Lower lobe of right lung (tissue), 2 donors: ENCODE measurements around the gene LMCD1. TPM values are rescaled to one million over a fixed set of nuclear protein-coding genes. Genes with fewer than 3 reads are reported as not detected.

ENCODE experiments used
- ATAC-seq, 2 donors: fragments of 200-7000 bp; cut with Tn5 transposase; one replicate each; pipeline ENCODE4 v1.9.1; 2020 to 2022; ENCODE audit warnings: mild to moderate bottlenecking in 2 of 2, moderate library complexity in 2 of 2
- DNase-seq: peaks from one replicate; pipeline ENCODE4 v3.0.0-alpha.2; 2020
- H3K27ac ChIP-seq: fragments of 200-600 bp; one replicate; pipeline ENCODE4 v1.8.0; 2022
- H3K27me3 ChIP-seq: fragments of 200-600 bp; one replicate; pipeline ENCODE4 v1.8.0; 2022; ENCODE audit warnings: low read depth
- H3K36me3 ChIP-seq: fragments of 200-600 bp; one replicate; pipeline ENCODE4 v1.8.0; 2022; ENCODE audit warnings: mild to moderate bottlenecking
- H3K4me1 ChIP-seq: fragments of 200-600 bp; one replicate; pipeline ENCODE4 v1.8.0; 2022
- H3K4me3 ChIP-seq: fragments of 200-600 bp; one replicate; pipeline ENCODE4 v1.8.0; 2022; ENCODE audit warnings: mild to moderate bottlenecking
- H3K9me3 ChIP-seq: fragments of 200-600 bp; one replicate; pipeline ENCODE4 v1.8.0; 2022
- intact Hi-C: fragments of 100-400 bp; cut with DNase I; formaldehyde crosslinking; loops from one replicate; pipeline ENCODE4 v1.11.0; 2022
- total RNA-seq: library from RNA; stranded (reverse); fragmentation: NEBNext Ultra II Directional; extraction: Animal tissue kit (Norgen Biotek cat#: 25700); gene quantifications from one replicate; pipeline ENCODE4 v1.2.1, GENCODE V29; 2021
- TF ChIP-seq, protein P1 (sequence below): fragments of 200-600 bp; IDR thresholded peaks from one replicate; pipeline ENCODE4 v1.8.0; 2022; ENCODE audit warnings: antibody characterized with exemption, mild to moderate bottlenecking
- donor health status: DM: no; HTN: yes; CAD: no; lungs with severe emphysema.

LMCD1 gene
- total RNA-seq, 1 donor from 2014 or later: 93.6 TPM

DNA sequence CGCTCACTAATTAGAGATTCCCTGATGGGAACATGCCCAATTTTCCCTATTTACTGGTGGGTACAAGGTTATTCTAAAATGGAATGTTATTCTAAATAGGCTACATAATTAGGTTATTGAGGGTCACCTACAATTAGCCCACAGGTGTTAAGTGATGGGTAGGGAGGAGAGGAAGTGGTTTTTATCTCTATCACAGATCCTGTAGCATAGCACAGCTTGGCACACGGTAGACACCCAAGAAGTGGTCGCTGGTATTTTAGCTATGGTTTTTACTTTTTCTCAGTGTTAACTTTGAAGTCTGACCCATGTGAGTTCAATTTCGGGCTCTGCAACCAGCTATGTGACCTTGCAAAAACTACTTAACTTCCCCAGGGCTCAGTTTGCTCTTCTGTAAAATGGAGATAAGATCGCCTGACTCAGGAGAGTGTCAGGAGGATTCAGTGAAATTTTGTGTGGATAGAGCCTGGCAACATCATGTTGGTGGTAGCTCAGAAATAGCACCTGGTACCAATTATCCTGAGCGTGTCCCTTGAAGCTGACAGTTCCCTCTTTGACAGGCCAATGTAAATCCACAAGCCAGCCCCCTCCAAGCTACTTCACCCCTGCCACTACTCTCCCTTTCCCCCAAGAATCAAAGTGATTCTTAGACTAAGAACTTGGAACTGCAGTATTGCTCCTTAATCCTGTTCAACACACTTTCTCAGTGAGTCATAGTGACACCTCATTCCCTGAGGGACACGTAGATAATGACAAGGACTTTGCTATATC lies 8.7 kb upstream of the LMCD1 start:
- no peaks in the 10 kb centered on the region for H3K36me3 ChIP-seq
- DNase-seq: no peak
- no peak overlapping the region for H3K4me3 ChIP-seq
- ATAC-seq: no peak
- no peaks in the 10 kb centered on the region for H3K9me3 ChIP-seq
- no peak overlapping the region for H3K27ac ChIP-seq
- H3K4me1 ChIP-seq: peaks cover 23% of the 10 kb centered on the region
- no peaks in the 10 kb centered on the region for H3K27me3 ChIP-seq
- intact Hi-C loops: no loop called here
- TF ChIP-seq, protein P1, sequence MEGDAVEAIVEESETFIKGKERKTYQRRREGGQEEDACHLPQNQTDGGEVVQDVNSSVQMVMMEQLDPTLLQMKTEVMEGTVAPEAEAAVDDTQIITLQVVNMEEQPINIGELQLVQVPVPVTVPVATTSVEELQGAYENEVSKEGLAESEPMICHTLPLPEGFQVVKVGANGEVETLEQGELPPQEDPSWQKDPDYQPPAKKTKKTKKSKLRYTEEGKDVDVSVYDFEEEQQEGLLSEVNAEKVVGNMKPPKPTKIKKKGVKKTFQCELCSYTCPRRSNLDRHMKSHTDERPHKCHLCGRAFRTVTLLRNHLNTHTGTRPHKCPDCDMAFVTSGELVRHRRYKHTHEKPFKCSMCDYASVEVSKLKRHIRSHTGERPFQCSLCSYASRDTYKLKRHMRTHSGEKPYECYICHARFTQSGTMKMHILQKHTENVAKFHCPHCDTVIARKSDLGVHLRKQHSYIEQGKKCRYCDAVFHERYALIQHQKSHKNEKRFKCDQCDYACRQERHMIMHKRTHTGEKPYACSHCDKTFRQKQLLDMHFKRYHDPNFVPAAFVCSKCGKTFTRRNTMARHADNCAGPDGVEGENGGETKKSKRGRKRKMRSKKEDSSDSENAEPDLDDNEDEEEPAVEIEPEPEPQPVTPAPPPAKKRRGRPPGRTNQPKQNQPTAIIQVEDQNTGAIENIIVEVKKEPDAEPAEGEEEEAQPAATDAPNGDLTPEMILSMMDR: no peak

DNA sequence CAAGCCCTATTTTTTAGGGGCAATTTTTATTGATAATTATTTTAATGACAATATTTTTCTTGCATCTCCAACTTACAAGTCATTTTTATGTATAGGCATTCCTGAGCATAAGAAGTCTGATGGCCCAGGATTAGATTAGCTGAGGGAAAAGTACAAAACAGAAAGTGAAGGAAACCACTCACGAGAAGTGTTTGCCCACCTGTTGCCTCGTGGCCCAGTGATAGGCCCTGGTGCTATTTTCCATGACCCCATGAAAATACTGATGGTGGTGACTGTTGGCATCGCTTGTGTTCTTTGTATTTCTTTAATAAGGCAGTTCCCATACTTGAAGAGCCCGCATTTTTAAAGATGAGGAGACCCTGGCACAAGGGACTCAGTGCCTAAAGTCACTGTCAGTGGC lies 7.9 kb upstream of the LMCD1 start:
- intact Hi-C loops: no loop called here
- H3K4me3 ChIP-seq: no peak overlapping the region
- no peak for DNase-seq
- no peaks in the 10 kb centered on the region for H3K36me3 ChIP-seq
- no peak overlapping the region for H3K27ac ChIP-seq
- H3K9me3 ChIP-seq: no peaks in the 10 kb centered on the region
- no peak for ATAC-seq
- no peaks in the 10 kb centered on the region for H3K27me3 ChIP-seq
- peaks cover 23% of the 10 kb centered on the region for H3K4me1 ChIP-seq
- TF ChIP-seq, protein P1: no peak

DNA sequence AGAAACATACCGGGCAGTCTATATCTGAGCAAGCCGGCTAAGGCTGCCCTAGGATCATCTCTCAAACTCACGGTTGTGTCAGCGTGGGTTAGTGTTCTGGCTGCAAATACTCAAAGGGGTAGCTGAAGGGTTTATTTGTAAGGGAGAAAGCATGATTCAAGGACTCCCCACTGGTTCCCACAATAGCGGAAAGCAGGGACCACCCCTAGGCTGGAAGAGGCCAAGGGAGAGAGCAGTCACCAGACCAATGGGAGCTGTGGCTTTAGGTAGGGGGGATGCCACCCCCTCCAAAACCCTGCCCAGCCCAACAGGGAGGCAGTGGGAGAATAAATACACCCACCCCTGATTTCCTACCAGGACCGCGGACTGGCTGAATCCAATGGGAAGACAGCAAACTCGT lies 7.3 kb upstream of the LMCD1 start:
- no peak overlapping the region for H3K27ac ChIP-seq
- ATAC-seq (no peak), DNase-seq (no peak)
- TF ChIP-seq, protein P1: no peak
- H3K4me3 ChIP-seq: no peak overlapping the region
- intact Hi-C loops: no loop called here
- H3K27me3 ChIP-seq: no peaks in the 10 kb centered on the region
- H3K36me3 ChIP-seq: no peaks in the 10 kb centered on the region
- H3K4me1 ChIP-seq: peaks cover 23% of the 10 kb centered on the region
- no peaks in the 10 kb centered on the region for H3K9me3 ChIP-seq

DNA sequence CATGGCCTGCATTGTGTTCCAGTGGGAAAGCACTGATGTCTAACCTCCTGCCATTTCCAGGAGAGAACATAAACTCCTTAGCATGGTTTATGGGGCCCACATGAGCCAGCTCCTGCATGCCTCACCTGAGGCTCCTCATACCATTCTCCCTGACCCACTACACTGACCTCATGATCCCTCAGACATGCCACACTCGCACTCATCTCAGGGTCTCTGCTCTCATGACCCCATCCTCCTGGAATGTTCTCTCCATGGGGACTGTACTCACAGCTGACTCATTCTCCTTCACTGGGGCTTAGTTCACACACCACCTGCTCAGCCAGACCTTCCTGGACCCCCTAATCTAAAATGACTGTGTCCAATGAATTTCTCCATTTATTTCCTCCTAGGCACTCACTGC lies 4.0 kb upstream of the LMCD1 start:
- intact Hi-C loops: no loop called here
- Histone ChIP-seq H3K4me3 (no peak overlapping the region), H3K4me1 (peaks cover 11% of the 10 kb centered on the region), H3K27ac (no peak overlapping the region), H3K27me3 (no peaks in the 10 kb centered on the region), H3K36me3 (no peaks in the 10 kb centered on the region), H3K9me3 (no peaks in the 10 kb centered on the region)
- TF ChIP-seq, protein P1: no peak
- DNase-seq: no peak
- no peak for ATAC-seq

DNA sequence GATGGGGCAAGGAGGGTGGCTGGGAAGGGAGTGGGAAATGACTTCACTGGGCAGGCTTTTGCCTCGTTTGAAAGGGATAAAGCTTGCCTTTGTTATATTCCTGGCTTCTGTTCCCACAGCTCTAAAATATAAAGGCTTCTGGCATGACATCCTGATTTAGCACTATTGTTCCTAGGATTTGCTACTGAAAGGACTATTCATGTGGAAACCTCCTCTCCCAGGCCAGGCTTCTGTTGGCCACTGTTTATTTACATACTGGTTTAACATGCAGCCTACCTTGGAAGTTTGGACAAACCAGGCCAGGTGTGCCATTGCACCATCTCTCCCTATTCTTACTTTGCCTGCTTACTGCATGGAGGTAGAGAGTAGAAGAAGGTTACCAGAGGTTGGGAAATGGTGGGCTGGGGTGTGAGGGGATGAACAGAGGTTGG lies 2.4 kb upstream of the LMCD1 start:
- Histone ChIP-seq H3K9me3 (no peaks in the 10 kb centered on the region), H3K27ac (no peak overlapping the region), H3K36me3 (no peaks in the 10 kb centered on the region), H3K4me3 (no peak overlapping the region), H3K4me1 (peaks cover 10% of the 10 kb centered on the region), H3K27me3 (no peaks in the 10 kb centered on the region)
- DNase-seq: no peak
- intact Hi-C loops: no loop called here
- no peak for ATAC-seq
- TF ChIP-seq, protein P1: no peak
